ENCODE data around the gene LRRTM3. TPM values are rescaled to one million over a fixed set of nuclear protein-coding genes. Genes with fewer than 3 reads are reported as not detected.

The LRRTM3 gene
- total RNA-seq, 2 experiments from 2014 or later = not detected

DNA sequence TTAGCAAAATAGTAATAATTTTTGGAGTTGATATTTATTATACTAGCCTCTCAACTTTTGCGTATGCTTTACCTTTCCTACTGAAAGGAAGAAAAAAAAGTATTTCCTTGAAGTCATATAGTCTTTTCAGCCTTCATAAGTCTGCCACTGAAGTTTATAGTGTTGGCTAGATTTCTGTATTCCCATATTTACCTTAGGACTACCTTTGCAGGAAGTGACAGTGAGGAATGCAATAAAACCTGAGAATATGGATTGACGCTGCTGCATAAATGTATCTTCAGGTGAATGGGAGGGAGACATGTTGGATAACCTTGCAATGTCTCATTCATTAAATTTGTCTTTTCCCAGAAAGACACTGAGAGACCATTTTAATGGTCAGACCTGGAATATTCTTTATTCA is 6.6 kb upstream of the LRRTM3 start:
- ATAC-seq (ENCODE audit: poor library complexity) (no peak), DNase-seq (no peak)
- Histone ChIP-seq H3K27me3 (ENCODE audit: control insufficient read depth in 1 of 2, insufficient read depth in 2 of 2, low read length in 2 of 2) (peaks cover 0 to 3% of the 10 kb centered on the region in 2 experiments), H3K4me1 (ENCODE audit: insufficient read depth, low read length) (no peaks in the 10 kb centered on the region), H3K9me3 (ENCODE audit: control insufficient read depth in 1 of 2, insufficient read depth in 1 of 2, low read length in 2 of 2) (no peaks in the 10 kb centered on the region), H3K36me3 (ENCODE audit: insufficient read depth, low read length) (no peaks in the 10 kb centered on the region), H3K4me3 (ENCODE audit: low read length) (no peak overlapping the region), H3K27ac (ENCODE audit: low read depth in 1 of 2, low read length in 2 of 2) (no peak overlapping the region)
- ChIA-PET CTCF (no interaction called here), POLR2A (no interaction called here)
- Mint-ChIP-seq H3K27ac (no peak overlapping the region), H3K4me1 (ENCODE audit: low read depth) (no peaks in the 10 kb centered on the region), H3K9me3 (no peaks in the 10 kb centered on the region), H3K27me3 (peaks cover 10% of the 10 kb centered on the region), H3K4me3 (no peak overlapping the region), H3K36me3 (ENCODE audit: low read depth) (no peaks in the 10 kb centered on the region)
- TF ChIP-seq, protein P1, sequence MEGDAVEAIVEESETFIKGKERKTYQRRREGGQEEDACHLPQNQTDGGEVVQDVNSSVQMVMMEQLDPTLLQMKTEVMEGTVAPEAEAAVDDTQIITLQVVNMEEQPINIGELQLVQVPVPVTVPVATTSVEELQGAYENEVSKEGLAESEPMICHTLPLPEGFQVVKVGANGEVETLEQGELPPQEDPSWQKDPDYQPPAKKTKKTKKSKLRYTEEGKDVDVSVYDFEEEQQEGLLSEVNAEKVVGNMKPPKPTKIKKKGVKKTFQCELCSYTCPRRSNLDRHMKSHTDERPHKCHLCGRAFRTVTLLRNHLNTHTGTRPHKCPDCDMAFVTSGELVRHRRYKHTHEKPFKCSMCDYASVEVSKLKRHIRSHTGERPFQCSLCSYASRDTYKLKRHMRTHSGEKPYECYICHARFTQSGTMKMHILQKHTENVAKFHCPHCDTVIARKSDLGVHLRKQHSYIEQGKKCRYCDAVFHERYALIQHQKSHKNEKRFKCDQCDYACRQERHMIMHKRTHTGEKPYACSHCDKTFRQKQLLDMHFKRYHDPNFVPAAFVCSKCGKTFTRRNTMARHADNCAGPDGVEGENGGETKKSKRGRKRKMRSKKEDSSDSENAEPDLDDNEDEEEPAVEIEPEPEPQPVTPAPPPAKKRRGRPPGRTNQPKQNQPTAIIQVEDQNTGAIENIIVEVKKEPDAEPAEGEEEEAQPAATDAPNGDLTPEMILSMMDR (IDR thresholded peaks at IDR 0.05) = no peak
- intact Hi-C loops (cut with DNase I, micrococcal nuclease) = no loop called here

DNA sequence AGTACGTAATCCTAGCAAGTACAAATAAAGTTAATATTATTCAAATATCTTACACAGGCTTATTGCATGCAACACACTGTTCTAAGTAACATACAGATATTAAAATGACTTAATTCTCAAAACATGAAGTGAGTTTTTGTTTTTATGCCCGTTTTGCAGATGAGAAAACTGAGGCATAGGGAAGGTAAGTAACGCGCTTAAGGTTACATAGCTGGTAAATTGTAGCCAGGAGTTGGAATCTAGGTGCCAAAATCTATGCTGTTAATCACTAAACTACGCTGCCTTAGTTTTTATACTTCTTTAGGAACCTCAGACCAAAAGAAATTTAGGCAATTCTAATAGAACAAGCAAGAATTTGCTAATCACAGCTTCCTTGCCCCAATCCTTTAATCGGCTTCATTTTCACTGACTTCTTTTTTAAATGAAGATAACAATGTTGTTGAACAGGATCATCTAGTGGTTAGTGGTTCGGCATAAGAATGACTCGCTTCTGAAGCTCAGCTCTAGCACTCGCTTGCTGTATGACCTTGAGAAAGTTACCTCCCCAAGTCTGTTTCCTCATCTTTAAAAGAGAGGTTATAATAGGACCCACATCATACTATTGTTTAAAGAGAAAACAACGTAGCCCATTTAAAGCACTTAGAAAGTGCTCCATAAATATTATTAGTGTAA is 1.0 kb upstream of the LRRTM3 start:
- Mint-ChIP-seq H3K9me3 (no peaks in the 10 kb centered on the region), H3K36me3 (ENCODE audit: low read depth) (no peaks in the 10 kb centered on the region), H3K27ac (no peak overlapping the region), H3K4me3 (no peak overlapping the region), H3K4me1 (ENCODE audit: low read depth) (peaks cover 7% of the 10 kb centered on the region), H3K27me3 (peaks cover 57% of the 10 kb centered on the region)
- Histone ChIP-seq H3K4me1 (ENCODE audit: insufficient read depth, low read length) (no peaks in the 10 kb centered on the region), H3K36me3 (ENCODE audit: insufficient read depth, low read length) (no peaks in the 10 kb centered on the region), H3K9me3 (ENCODE audit: control insufficient read depth in 1 of 2, insufficient read depth in 1 of 2, low read length in 2 of 2) (peaks cover 0 to 3% of the 10 kb centered on the region in 2 experiments), H3K27ac (ENCODE audit: low read depth in 1 of 2, low read length in 2 of 2) (no peak overlapping the region), H3K27me3 (ENCODE audit: control insufficient read depth in 1 of 2, insufficient read depth in 2 of 2, low read length in 2 of 2) (peaks cover 23 to 36% of the 10 kb centered on the region in 2 experiments), H3K4me3 (ENCODE audit: low read length) (no peak overlapping the region)
- DNase-seq (no peak), ATAC-seq (ENCODE audit: poor library complexity) (no peak)
- ChIA-PET CTCF (no interaction called here), POLR2A (no interaction called here)
- TF ChIP-seq, protein P1 (IDR thresholded peaks at IDR 0.05) = no peak
- intact Hi-C loops (cut with DNase I, micrococcal nuclease) = no loop called here

DNA sequence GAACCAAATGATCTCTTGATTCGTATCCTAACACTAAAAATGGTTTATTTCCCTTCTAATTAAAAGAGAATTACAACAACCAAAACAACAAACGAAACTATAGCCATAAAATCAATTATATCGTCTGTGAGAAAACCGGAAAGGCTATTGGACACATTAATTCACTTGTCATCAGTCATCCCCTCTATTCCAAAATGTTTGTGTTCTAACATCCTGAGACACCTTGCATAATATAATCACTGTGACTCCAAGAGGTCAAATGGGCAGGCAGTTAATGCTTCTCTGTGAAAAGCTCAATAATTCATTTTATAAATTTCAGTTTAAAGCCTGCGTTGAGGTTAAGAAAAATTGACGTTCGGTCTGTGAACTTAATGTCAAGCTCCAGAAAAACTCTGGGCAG is 463 bp upstream of the LRRTM3 start:
- Histone ChIP-seq H3K4me1 (ENCODE audit: insufficient read depth, low read length) (no peaks in the 10 kb centered on the region), H3K27me3 (ENCODE audit: control insufficient read depth in 1 of 2, insufficient read depth in 2 of 2, low read length in 2 of 2) (peaks cover 23 to 42% of the 10 kb centered on the region in 2 experiments), H3K4me3 (ENCODE audit: low read length) (no peak overlapping the region), H3K36me3 (ENCODE audit: insufficient read depth, low read length) (no peaks in the 10 kb centered on the region), H3K9me3 (ENCODE audit: control insufficient read depth in 1 of 2, insufficient read depth in 1 of 2, low read length in 2 of 2) (peaks cover 0 to 3% of the 10 kb centered on the region in 2 experiments), H3K27ac (ENCODE audit: low read depth in 1 of 2, low read length in 2 of 2) (no peak overlapping the region)
- DNase-seq (no peak), ATAC-seq (ENCODE audit: poor library complexity) (no peak)
- Mint-ChIP-seq H3K4me3 (no peak overlapping the region), H3K27ac (no peak overlapping the region), H3K9me3 (no peaks in the 10 kb centered on the region), H3K36me3 (ENCODE audit: low read depth) (no peaks in the 10 kb centered on the region), H3K27me3 (peaks cover 57% of the 10 kb centered on the region), H3K4me1 (ENCODE audit: low read depth) (peaks cover 7% of the 10 kb centered on the region)
- ChIA-PET CTCF (no interaction called here), POLR2A (no interaction called here)
- intact Hi-C loops (cut with DNase I, micrococcal nuclease) = no loop called here
- TF ChIP-seq, protein P1 (IDR thresholded peaks at IDR 0.05) = no peak

Measured in CD4-positive, alpha-beta T cell (primary cell).